GM21515 (cell line): ENCODE measurements around the gene ANAPC16.

Source experiments
- ATAC-seq: cut with Tn5 transposase; IDR thresholded peaks from one replicate; pipeline ENCODE4 v1.9.1; 2021; ENCODE audit not compliant: unreplicated experiment

Gene ANAPC16

GRCh38 chr10:72242675-72243074 is 26.9 kb downstream of the ANAPC16 start:
- no peak for ATAC-seq

GRCh38 chr10:72243822-72244437 is 28.1 kb downstream of the ANAPC16 start:
- ATAC-seq: no peak

- ATAC-seq: no peak
Observed at GRCh38 chr10:72244573-72245038, 28.8 kb downstream of the ANAPC16 start.

GRCh38 chr10:72245949-72246525 is 30.2 kb downstream of the ANAPC16 start:
- ATAC-seq: no peak

GRCh38 chr10:72248468-72249151 is 32.8 kb downstream of the ANAPC16 start:
- peak; percentile 75 for ATAC-seq

GRCh38 chr10:72249176-72249862 is 33.5 kb downstream of the ANAPC16 start:
- ATAC-seq: peak; percentile 1

- ATAC-seq: no peak
Observed at GRCh38 chr10:72250666-72251065, 34.9 kb downstream of the ANAPC16 start.

- ATAC-seq: no peak
Observed at GRCh38 chr10:72251635-72252034, 35.8 kb downstream of the ANAPC16 start.

- ATAC-seq: no peak
Observed at GRCh38 chr10:72252972-72253371, 37.2 kb downstream of the ANAPC16 start.

- no peak for ATAC-seq
Observed at GRCh38 chr10:72253578-72253977, 37.8 kb downstream of the ANAPC16 start.

- ATAC-seq: no peak
Observed at GRCh38 chr10:72254813-72255568, 39.2 kb downstream of the ANAPC16 start.

- no peak for ATAC-seq
Observed at GRCh38 chr10:72255977-72256729, 40.3 kb downstream of the ANAPC16 start.

- ATAC-seq: peak; percentile 36
Observed at GRCh38 chr10:72257051-72257892, 41.5 kb downstream of the ANAPC16 start.

- no peak for ATAC-seq
Observed at GRCh38 chr10:72258617-72259016, 42.8 kb downstream of the ANAPC16 start.

- ATAC-seq: no peak
Observed at GRCh38 chr10:72259491-72260238, 43.9 kb downstream of the ANAPC16 start.

GRCh38 chr10:72260239-72260975 is 44.6 kb downstream of the ANAPC16 start:
- ATAC-seq: peak; percentile 53

GRCh38 chr10:72260976-72261783 is 45.4 kb downstream of the ANAPC16 start:
- ATAC-seq: peak; percentile 41
